Erythroblast (primary cell): ENCODE data around the gene PIGZ.

Experiments used
- GATA1 ChIP-seq: IDR thresholded peaks from 2 replicates; pipeline ENCODE4 v1.6.1; 2011; ENCODE audit warnings: low read depth, mild to moderate bottlenecking, control low read depth, low read length, moderate library complexity
- POLR2A ChIP-seq: IDR thresholded peaks from 2 replicates; pipeline ENCODE4 v1.6.1; 2011; ENCODE audit warnings: mild to moderate bottlenecking, low read length

- TF ChIP-seq POLR2A (no peak), GATA1 (no peak)
These were observed 17.6 kb upstream of the PIGZ start for GRCh38 chr3:196985954-196986885.
